Brain microvascular endothelial cell (primary cell): ENCODE results near the gene CAMK2N2.
A peak's percentile ranks its signal among the peaks of the same experiment; 100 is the strongest.

Experiments used
- DNase-seq: peaks from one replicate; pipeline ENCODE4 v3.0.0-alpha.2; 2020
- H3K27ac ChIP-seq: fragments of 250-450 bp; sonication (Bioruptor Pico); 2 replicates; pipeline ENCODE4 v1.5.1; 2020; ENCODE audit warnings: mild to moderate bottlenecking, moderate library complexity
- H3K27me3 ChIP-seq: fragments of 250-450 bp; sonication (Bioruptor Pico); replicated peaks from 2 replicates; pipeline ENCODE4 v1.5.1; 2020; ENCODE audit warnings: mild to moderate bottlenecking
- H3K36me3 ChIP-seq: fragments of 250-450 bp; sonication (Bioruptor Pico); replicated peaks from 2 replicates; pipeline ENCODE4 v1.5.1; 2020; ENCODE audit warnings: mild to moderate bottlenecking
- H3K4me3 ChIP-seq: 2 replicates; pipeline ENCODE4 v1.5.1; 2011; ENCODE audit warnings: low read depth, mild to moderate bottlenecking, control low read depth, low read length, moderate library complexity
- in situ Hi-C: cut with HindIII; loops from 2 replicates; pipeline ENCODE4 v1.10.0; 2017; ENCODE audit warnings: low sequenced_read_pairs, low pct_ligation_motif_present
- TF ChIP-seq, protein P1 (sequence below): IDR thresholded peaks from 2 replicates; pipeline ENCODE4 v1.5.1; 2011; ENCODE audit warnings: low read depth, mild to moderate bottlenecking, moderate library complexity, low read length, control low read depth, inconsistent platforms; ENCODE audit errors: missing control alignments

The CAMK2N2 gene

DNA sequence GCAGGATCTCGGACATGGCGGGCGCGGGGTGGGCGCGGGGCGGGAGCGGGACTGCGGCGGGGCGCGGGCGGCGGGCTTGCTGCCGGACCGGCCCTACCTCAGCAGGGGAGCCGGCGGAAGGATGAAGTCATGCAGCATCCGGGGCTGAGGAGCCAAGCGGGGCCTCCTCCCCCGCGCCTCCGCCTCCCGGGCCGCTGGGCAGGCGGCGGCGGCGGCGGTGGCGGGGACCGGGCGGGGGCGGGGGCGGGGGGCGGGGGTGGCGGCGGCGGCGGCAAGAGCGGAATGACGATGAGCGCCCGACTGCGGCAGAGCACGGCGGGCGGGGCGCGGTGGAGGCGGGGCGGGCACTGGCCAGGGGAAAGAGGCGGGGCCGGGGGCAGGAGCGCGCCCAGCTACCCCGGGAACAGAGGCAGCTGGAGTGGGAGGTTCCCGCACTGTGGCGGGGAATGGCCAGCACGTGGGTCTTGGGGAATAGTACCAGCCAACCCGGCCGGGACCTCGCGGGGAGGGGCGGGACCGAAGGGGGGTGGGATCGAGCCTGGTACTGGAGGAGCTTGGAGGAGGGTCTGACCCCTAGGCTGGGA, at the start of gene CAMK2N2:
Gene CAMK2N2 (minus strand): TSS at position 284 of the 584 bp plus-strand sequence. CDS start 268 bp downstream, at position 16.
- in situ Hi-C loops = no loop called here
- Histone ChIP-seq H3K4me3 (peak within 1 kb of the TSS; percentile 59), H3K36me3 (no peaks in the 10 kb centered on the region), H3K27me3 (peaks cover 1% of the 10 kb centered on the region), H3K27ac (no peak within 1 kb of the TSS)
- TF ChIP-seq, protein P1, sequence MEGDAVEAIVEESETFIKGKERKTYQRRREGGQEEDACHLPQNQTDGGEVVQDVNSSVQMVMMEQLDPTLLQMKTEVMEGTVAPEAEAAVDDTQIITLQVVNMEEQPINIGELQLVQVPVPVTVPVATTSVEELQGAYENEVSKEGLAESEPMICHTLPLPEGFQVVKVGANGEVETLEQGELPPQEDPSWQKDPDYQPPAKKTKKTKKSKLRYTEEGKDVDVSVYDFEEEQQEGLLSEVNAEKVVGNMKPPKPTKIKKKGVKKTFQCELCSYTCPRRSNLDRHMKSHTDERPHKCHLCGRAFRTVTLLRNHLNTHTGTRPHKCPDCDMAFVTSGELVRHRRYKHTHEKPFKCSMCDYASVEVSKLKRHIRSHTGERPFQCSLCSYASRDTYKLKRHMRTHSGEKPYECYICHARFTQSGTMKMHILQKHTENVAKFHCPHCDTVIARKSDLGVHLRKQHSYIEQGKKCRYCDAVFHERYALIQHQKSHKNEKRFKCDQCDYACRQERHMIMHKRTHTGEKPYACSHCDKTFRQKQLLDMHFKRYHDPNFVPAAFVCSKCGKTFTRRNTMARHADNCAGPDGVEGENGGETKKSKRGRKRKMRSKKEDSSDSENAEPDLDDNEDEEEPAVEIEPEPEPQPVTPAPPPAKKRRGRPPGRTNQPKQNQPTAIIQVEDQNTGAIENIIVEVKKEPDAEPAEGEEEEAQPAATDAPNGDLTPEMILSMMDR = no peak
- peak; percentile 31 for DNase-seq

DNA sequence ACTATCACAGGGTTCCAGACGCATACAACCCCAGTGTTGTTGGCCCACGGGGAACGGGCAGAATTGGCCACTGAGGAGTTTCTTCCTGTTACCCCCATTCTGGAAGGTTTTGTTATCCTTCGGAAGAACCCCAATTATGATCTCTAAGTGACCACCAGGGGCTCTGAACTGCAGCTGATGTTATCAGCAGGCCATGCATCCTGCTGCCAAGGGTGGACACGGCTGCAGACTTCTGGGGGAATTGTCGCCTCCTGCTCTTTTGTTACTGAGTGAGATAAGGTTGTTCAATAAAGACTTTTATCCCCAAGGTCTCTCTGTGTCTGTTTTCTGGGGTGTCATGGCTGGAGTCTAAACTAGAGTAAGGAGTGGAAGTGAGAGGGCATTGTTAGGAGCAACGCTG, 47.4 kb upstream of the CAMK2N2 start:
- no peak overlapping the region for H3K4me3 ChIP-seq
- peaks cover 57% of the 10 kb centered on the region for H3K36me3 ChIP-seq
- H3K27me3 ChIP-seq = no peaks in the 10 kb centered on the region
- TF ChIP-seq, protein P1 = peak; percentile 4
- in situ Hi-C loops = no loop called here
- H3K27ac ChIP-seq = no peak overlapping the region
- no peak for DNase-seq

DNA sequence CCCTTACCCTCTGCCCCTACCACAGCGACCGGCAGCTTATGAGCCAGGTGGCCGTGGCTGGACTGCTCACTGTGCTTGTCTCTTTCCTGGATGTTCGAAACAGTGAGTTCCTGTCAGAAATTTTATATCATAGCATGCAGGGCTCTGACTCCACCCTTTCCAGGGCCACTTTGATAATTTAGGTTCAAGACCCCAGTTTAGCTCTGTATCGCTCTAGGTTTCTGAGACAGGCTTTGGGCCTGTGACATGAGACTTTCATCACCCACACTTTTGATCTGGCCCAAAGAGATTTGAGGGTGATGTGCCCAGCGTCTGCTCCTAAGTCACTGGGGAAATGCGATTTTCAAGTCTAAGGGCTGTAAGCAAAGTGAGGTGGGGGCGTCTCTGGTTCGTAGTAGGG, 46.6 kb upstream of the CAMK2N2 start:
- Histone ChIP-seq H3K36me3 (peaks cover 66% of the 10 kb centered on the region), H3K27ac (no peak overlapping the region), H3K27me3 (no peaks in the 10 kb centered on the region), H3K4me3 (no peak overlapping the region)
- in situ Hi-C loops = no loop called here
- no peak for DNase-seq
- TF ChIP-seq, protein P1 = no peak

DNA sequence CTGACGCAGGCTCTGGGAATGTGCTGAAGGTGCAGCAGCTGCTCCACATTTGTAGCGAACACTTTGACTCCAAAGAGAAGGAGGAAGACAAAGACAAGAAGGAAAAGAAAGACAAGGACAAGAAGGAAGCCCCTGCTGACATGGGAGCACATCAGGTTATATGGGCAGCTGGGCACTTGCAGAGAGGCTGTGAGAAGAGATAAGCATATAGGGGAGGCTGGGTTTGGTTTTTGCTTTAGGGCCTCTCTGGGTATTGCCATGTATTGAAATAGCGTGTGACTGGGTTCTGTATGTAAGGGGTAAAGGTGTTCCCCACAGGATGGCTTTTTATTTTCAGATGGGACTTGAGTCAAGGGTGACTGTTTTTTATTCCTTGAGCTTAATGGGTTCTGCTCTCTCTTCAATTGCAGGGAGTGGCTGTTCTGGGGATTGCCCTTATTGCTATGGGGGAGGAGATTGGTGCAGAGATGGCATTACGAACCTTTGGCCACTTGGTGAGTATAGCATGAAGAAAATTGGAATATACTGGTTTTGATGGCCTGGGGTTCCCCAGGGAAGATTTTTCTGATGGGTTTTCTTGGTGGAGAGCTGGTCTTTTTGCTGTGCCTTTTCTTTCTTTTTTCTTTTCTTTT, 45.1 kb upstream of the CAMK2N2 start:
- TF ChIP-seq, protein P1 = no peak
- H3K4me3 ChIP-seq = no peak overlapping the region
- H3K27ac ChIP-seq = no peak overlapping the region
- no peaks in the 10 kb centered on the region for H3K27me3 ChIP-seq
- in situ Hi-C loops = no loop called here
- DNase-seq = no peak
- peaks cover 80% of the 10 kb centered on the region for H3K36me3 ChIP-seq

DNA sequence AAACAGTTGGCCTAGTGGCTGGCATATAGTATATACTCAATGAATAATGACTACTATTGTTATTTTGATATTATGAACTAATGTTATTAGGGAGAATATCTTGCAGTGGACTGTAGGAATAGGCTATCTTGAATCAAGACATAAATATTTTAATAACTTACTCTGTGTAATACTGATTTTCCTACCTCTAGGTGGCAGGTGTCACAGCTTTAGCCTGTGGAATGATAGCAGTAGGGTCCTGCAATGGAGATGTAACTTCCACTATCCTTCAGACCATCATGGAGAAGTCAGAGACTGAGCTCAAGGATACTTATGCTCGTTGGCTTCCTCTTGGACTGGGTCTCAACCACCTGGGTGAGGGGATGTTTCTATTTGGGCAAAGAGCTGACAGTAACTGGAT, 44.2 kb upstream of the CAMK2N2 start:
- TF ChIP-seq, protein P1 = peak; percentile 51
- Histone ChIP-seq H3K36me3 (peaks cover 87% of the 10 kb centered on the region), H3K4me3 (no peak overlapping the region), H3K27ac (no peak overlapping the region), H3K27me3 (no peaks in the 10 kb centered on the region)
- DNase-seq = no peak
- in situ Hi-C loops = no loop called here

DNA sequence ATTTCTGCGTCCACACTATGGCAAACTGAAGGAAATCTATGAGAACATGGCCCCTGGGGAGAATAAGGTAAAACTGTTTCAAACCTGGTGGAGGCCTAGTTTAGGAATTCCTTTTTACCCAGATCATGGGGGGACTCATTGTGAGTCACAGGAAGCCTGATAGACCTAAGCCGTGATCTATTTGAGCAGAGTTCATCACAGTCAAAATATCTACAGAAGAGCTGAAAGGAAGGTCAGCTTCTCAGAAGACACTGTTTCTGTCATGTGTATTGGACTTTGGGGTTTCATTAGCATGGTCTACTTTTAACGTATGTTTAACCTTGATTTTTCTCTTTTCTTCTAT, 39.0 kb upstream of the CAMK2N2 start:
- TF ChIP-seq, protein P1 = no peak
- H3K36me3 ChIP-seq = peaks cover 46% of the 10 kb centered on the region
- in situ Hi-C loops = no loop called here
- peak overlapping the region; percentile 97 for H3K4me3 ChIP-seq
- H3K27me3 ChIP-seq = no peaks in the 10 kb centered on the region
- H3K27ac ChIP-seq = peak overlapping the region; percentile 78
- DNase-seq = peak; percentile 43
